Erythroblast (primary cell): ENCODE results near the gene PLSCR3.

Source experiments
- DNase-seq, 2 experiments: peaks; one replicate each; lab custom pipeline; 2025; lab: John Stamatoyannopoulos, UW
- GATA1 ChIP-seq: IDR thresholded peaks from 2 replicates; pipeline ENCODE4 v1.6.1; 2011; ENCODE audit warnings: low read depth, mild to moderate bottlenecking, control low read depth, low read length, moderate library complexity
- POLR2A ChIP-seq: IDR thresholded peaks from 2 replicates; pipeline ENCODE4 v1.6.1; 2011; ENCODE audit warnings: mild to moderate bottlenecking, low read length

Gene PLSCR3

GRCh38 chr17:7435676-7436555 is 41.6 kb upstream of the PLSCR3 start:
- peak; percentile 35 for TF ChIP-seq POLR2A
- no peak for TF ChIP-seq GATA1
- DNase-seq, result peak; percentile 58 to 62

GRCh38 chr17:7432296-7432695 is 38.0 kb upstream of the PLSCR3 start:
- TF ChIP-seq GATA1, result no peak
- no peak for TF ChIP-seq POLR2A
- DNase-seq, result no peak

GRCh38 chr17:7431231-7431630 is 36.9 kb upstream of the PLSCR3 start:
- DNase-seq, result no peak
- TF ChIP-seq GATA1 (no peak), POLR2A (no peak)

GRCh38 chr17:7429722-7430121 is 35.4 kb upstream of the PLSCR3 start:
- no peak for DNase-seq
- no peak for TF ChIP-seq POLR2A
- TF ChIP-seq GATA1, result no peak

- no peak for DNase-seq
- TF ChIP-seq POLR2A (no peak), GATA1 (no peak)
Measured at GRCh38 chr17:7428557-7428956, 34.2 kb upstream of the PLSCR3 start, which contains the start of gene SPEM3. Gene SPEM3, plus strand, starts transcription at chr17:7428857. Its CDS starts 46 bp downstream, at chr17:7428903.

- TF ChIP-seq POLR2A (no peak), GATA1 (no peak)
- DNase-seq, result no peak
Measured at GRCh38 chr17:7427549-7427948, 33.2 kb upstream of the PLSCR3 start.

- DNase-seq, result no peak
- TF ChIP-seq GATA1 (no peak), POLR2A (no peak)
Measured at GRCh38 chr17:7426896-7427489, 32.7 kb upstream of the PLSCR3 start.

- no peak for DNase-seq
- TF ChIP-seq POLR2A (no peak), GATA1 (no peak)
Measured at GRCh38 chr17:7426203-7426863, 32.0 kb upstream of the PLSCR3 start.

- no peak for DNase-seq
- TF ChIP-seq GATA1 (no peak), POLR2A (no peak)
Measured at GRCh38 chr17:7425756-7426155, 31.4 kb upstream of the PLSCR3 start.

- no peak for DNase-seq
- TF ChIP-seq GATA1 (no peak), POLR2A (no peak)
Measured at GRCh38 chr17:7425316-7425715, 31.0 kb upstream of the PLSCR3 start, which contains the start of gene SPEM2. Gene SPEM2, plus strand, starts transcription at chr17:7425616. Its CDS starts 73 bp downstream, at chr17:7425689.

- TF ChIP-seq POLR2A, result no peak
- TF ChIP-seq GATA1, result no peak
- no peak for DNase-seq
Measured at GRCh38 chr17:7423679-7424078, 29.4 kb upstream of the PLSCR3 start.

GRCh38 chr17:7421186-7421585 is 26.9 kb upstream of the PLSCR3 start:
- no peak for DNase-seq
- no peak for TF ChIP-seq POLR2A
- no peak for TF ChIP-seq GATA1

- no peak for DNase-seq
- no peak for TF ChIP-seq POLR2A
- no peak for TF ChIP-seq GATA1
Measured at GRCh38 chr17:7419819-7420610, 25.7 kb upstream of the PLSCR3 start, which contains the start of gene SPEM1. Gene SPEM1, plus strand, starts transcription at chr17:7420324. Its CDS starts 61 bp downstream, at chr17:7420385.
